Globus pallidus (tissue), 1 donor: Measurements from ENCODE around the gene IMPG1.

ENCODE experiments used
- DNase-seq: peaks from one replicate; pipeline ENCODE4 v3.0.0-alpha.2; 2015; ENCODE audit warnings: low spot score

IMPG1 gene

GRCh38 chr6:76072562-76072961, at the start of gene IMPG1:
Gene IMPG1 (minus strand): TSS chr6:76072662. CDS start chr6:76072488, 174 bp downstream.
- DNase-seq, result no peak

GRCh38 chr6:76120302-76120701, 47.8 kb upstream of the IMPG1 start:
- no peak for DNase-seq

GRCh38 chr6:76073281-76073680, 819 bp upstream of the IMPG1 start:
- DNase-seq, result no peak

GRCh38 chr6:76057469-76057868, 15.0 kb downstream of the IMPG1 start:
- DNase-seq, result no peak

GRCh38 chr6:76052314-76052713, 20.1 kb downstream of the IMPG1 start:
- no peak for DNase-seq

GRCh38 chr6:76043690-76044089, 28.8 kb downstream of the IMPG1 start:
- no peak for DNase-seq

- no peak for DNase-seq
Measured at GRCh38 chr6:76035713-76036112, 36.7 kb downstream of the IMPG1 start.

- DNase-seq, result no peak
Measured at GRCh38 chr6:76026101-76026500, 46.4 kb downstream of the IMPG1 start.

GRCh38 chr6:76014626-76015530, 57.6 kb downstream of the IMPG1 start:
- DNase-seq, result no peak

- DNase-seq, result no peak
Measured at GRCh38 chr6:76004202-76004601, 68.3 kb downstream of the IMPG1 start.

GRCh38 chr6:76003686-76004085, 68.8 kb downstream of the IMPG1 start:
- DNase-seq, result no peak

GRCh38 chr6:76003113-76003512, 69.3 kb downstream of the IMPG1 start:
- no peak for DNase-seq

GRCh38 chr6:76000629-76001028, 71.8 kb downstream of the IMPG1 start:
- DNase-seq, result no peak

- no peak for DNase-seq
Measured at GRCh38 chr6:75997696-75998095, 74.8 kb downstream of the IMPG1 start.

GRCh38 chr6:75993236-75994162, 79.0 kb downstream of the IMPG1 start:
- DNase-seq, result no peak

- no peak for DNase-seq
Measured at GRCh38 chr6:75991941-75992340, 80.5 kb downstream of the IMPG1 start.

GRCh38 chr6:75986935-75987334, 85.5 kb downstream of the IMPG1 start:
- no peak for DNase-seq

- no peak for DNase-seq
Measured at GRCh38 chr6:75975904-75976303, 96.6 kb downstream of the IMPG1 start.

- no peak for DNase-seq
Measured at GRCh38 chr6:75970093-75970492, 102.4 kb downstream of the IMPG1 start.

- no peak for DNase-seq
Measured at GRCh38 chr6:75968143-75968542, 104.3 kb downstream of the IMPG1 start.

GRCh38 chr6:75963569-75963968, 108.9 kb downstream of the IMPG1 start:
- DNase-seq, result no peak

- no peak for DNase-seq
Measured at GRCh38 chr6:75952128-75952527, 120.3 kb downstream of the IMPG1 start.

- no peak for DNase-seq
Measured at GRCh38 chr6:75947935-75948334, 124.5 kb downstream of the IMPG1 start.
